Hepatocyte (in vitro differentiated cells): ENCODE results near the gene RPTOR. TPM values are rescaled to one million over a fixed set of nuclear protein-coding genes. Genes with fewer than 3 reads are reported as not detected.

Source experiments
- DNase-seq: peaks from one replicate; pipeline ENCODE4 v3.0.0-alpha.2; 2016; ENCODE audit warnings: low spot score
- H2AFZ ChIP-seq: fragments of 200-600 bp; sonication (generic); 2 replicates; pipeline ENCODE4 v1.6.0; 2016; ENCODE audit warnings: antibody characterized with exemption, mild to moderate bottlenecking
- H3K27ac ChIP-seq: fragments of 200-600 bp; sonication (generic); 2 replicates; pipeline ENCODE4 v1.5.1; 2016; ENCODE audit warnings: mild to moderate bottlenecking
- H3K27me3 ChIP-seq: fragments of 200-600 bp; sonication (generic); 2 replicates; pipeline ENCODE4 v1.6.1; 2016
- H3K36me3 ChIP-seq: fragments of 200-600 bp; sonication (generic); replicated peaks from 2 replicates; pipeline ENCODE4 v1.5.1; 2016; ENCODE audit warnings: low read depth; ENCODE audit not compliant: insufficient read depth
- H3K4me1 ChIP-seq: fragments of 200-600 bp; sonication (generic); 2 replicates; pipeline ENCODE4 v1.5.1; 2016; ENCODE audit warnings: mild to moderate bottlenecking, moderate library complexity; ENCODE audit not compliant: insufficient read depth
- H3K4me2 ChIP-seq: fragments of 200-600 bp; sonication (generic); 2 replicates; pipeline ENCODE4 v1.6.0; 2016
- H3K4me3 ChIP-seq: fragments of 200-600 bp; sonication (generic); 2 replicates; pipeline ENCODE4 v1.5.1; 2016; ENCODE audit warnings: mild to moderate bottlenecking
- H3K79me2 ChIP-seq: fragments of 200-600 bp; sonication (generic); 2 replicates; pipeline ENCODE4 v1.6.0; 2017; ENCODE audit warnings: mild to moderate bottlenecking
- H3K9me2 ChIP-seq: fragments of 200-600 bp; sonication (generic); replicated peaks from 2 replicates; pipeline ENCODE4 v1.6.0; 2017; ENCODE audit warnings: mild to moderate bottlenecking; ENCODE audit not compliant: insufficient read depth
- H3K9me3 ChIP-seq: fragments of 200-600 bp; sonication (generic); 2 replicates; pipeline ENCODE4 v1.5.1; 2016; ENCODE audit warnings: low read depth, mild to moderate bottlenecking
- H4K20me1 ChIP-seq: fragments of 200-600 bp; sonication (generic); 2 replicates; pipeline ENCODE4 v1.6.0; 2016; ENCODE audit warnings: mild to moderate bottlenecking; ENCODE audit not compliant: insufficient read depth, poor library complexity, severe bottlenecking
- EZH2 ChIP-seq: fragments of 200-600 bp; sonication (generic); IDR thresholded peaks from 2 replicates; pipeline ENCODE4 v1.6.1; 2016; ENCODE audit warnings: antibody characterized with exemption, mild to moderate bottlenecking, borderline replicate concordance
- EZH2phosphoT487 ChIP-seq: fragments of 200-600 bp; sonication (generic); IDR thresholded peaks from one replicate; pipeline ENCODE4 v1.6.1; 2018; ENCODE audit warnings: antibody characterized with exemption, mild to moderate bottlenecking, low read depth, moderate library complexity; ENCODE audit not compliant: unreplicated experiment, severe bottlenecking
- WGBS: methylation state at CpG from one replicate; pipeline ENCODE4 v1.1.6; 2016; ENCODE audit warnings: low lambda C conversion rate; ENCODE audit errors: missing lambda C conversion rate; 5-methylcytosine and 5-hydroxymethylcytosine counted together
- polyA plus RNA-seq: library from polyadenylated mRNA; unstranded; fragments of >200 nt; fragmentation: Nextera tagmentation; extraction: Ambion mirVana; gene quantifications from 2 replicates; pipeline ENCODE4 v1.2.1, GENCODE V29; 2016
- total RNA-seq: library from RNA; depleted of rRNA; stranded (reverse); fragments of >200 nt; gene quantifications from 2 replicates; pipeline ENCODE4 v1.2.3, GENCODE V29; 2014
- TF ChIP-seq, protein P1 (sequence below): fragments of 200-600 bp; sonication (generic); IDR thresholded peaks from 2 replicates; pipeline ENCODE4 v1.5.1; 2016; ENCODE audit warnings: antibody characterized with exemption, mild to moderate bottlenecking; ENCODE audit not compliant: poor library complexity

RPTOR gene
- total and polyA plus RNA-seq, 2 experiments from 2014 or later = 14.1 to 20.6 TPM

DNA sequence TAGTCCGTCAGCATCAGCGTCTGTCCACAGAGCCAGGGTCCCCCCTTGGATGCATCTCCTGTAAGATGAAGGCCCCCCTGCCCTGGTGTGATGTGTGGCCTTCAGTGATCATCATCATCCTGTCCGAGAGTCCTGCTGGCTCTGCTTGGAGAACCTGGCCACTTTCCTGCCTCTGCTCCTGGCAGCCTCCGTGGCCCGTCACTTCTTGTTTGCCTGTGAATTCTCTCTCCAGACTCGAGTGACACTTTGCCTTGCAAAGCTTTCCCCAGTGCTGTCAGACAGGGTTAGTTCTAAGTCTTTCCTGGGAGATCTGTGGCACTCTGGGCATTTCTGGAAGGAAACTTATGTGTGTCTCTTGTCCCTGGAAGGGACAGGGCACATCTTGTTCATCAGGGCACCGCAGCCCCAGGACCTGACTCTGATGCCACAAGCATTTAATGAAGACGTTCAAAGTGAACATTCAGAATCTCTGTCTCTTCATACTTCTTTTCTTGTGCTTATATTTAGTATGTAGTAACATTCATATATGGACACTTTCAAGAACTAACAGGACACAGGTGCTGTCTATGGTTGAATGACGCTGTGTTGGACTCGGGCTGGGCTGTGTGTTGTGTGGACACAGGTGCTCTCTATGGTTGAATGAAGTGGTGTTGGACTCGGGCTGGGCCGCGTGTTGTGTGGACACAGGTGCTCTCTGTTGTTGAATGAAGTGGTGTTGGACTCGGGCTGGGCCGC, 68.5 kb downstream of the RPTOR start:
- Histone ChIP-seq H3K27me3 (no peaks in the 10 kb centered on the region), H3K79me2 (peaks cover 75% of the 10 kb centered on the region), H3K9me2 (no peaks in the 10 kb centered on the region), H3K4me2 (no peak overlapping the region), H3K27ac (no peak overlapping the region), H4K20me1 (peaks cover 14% of the 10 kb centered on the region), H2AFZ (no peak overlapping the region), H3K4me3 (no peak overlapping the region), H3K36me3 (no peaks in the 10 kb centered on the region), H3K9me3 (no peaks in the 10 kb centered on the region), H3K4me1 (no peaks in the 10 kb centered on the region)
- DNase-seq = no peak
- 94% methylated on average over 15 of the region's 15 CpGs for WGBS
- TF ChIP-seq EZH2phosphoT487 (no peak), EZH2 (no peak)
- TF ChIP-seq, protein P1, sequence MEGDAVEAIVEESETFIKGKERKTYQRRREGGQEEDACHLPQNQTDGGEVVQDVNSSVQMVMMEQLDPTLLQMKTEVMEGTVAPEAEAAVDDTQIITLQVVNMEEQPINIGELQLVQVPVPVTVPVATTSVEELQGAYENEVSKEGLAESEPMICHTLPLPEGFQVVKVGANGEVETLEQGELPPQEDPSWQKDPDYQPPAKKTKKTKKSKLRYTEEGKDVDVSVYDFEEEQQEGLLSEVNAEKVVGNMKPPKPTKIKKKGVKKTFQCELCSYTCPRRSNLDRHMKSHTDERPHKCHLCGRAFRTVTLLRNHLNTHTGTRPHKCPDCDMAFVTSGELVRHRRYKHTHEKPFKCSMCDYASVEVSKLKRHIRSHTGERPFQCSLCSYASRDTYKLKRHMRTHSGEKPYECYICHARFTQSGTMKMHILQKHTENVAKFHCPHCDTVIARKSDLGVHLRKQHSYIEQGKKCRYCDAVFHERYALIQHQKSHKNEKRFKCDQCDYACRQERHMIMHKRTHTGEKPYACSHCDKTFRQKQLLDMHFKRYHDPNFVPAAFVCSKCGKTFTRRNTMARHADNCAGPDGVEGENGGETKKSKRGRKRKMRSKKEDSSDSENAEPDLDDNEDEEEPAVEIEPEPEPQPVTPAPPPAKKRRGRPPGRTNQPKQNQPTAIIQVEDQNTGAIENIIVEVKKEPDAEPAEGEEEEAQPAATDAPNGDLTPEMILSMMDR = no peak

DNA sequence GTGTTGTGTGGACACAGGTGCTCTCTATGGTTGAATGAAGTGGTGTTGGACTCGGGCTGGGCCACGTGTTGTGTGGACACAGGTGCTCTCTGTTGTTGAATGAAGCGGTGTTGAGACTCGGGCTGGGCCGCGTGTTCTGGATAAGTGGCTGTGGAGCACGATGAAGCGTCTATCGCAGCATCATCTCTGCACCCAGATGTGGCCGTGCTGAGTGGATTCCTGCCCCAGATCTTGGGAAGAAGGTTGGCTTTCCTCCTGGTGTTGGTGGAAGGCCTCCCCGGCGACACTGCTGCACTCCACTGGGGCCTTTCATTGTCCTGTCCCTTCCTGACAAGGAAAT, 69.1 kb downstream of the RPTOR start:
- Histone ChIP-seq H3K4me3 (no peak overlapping the region), H3K36me3 (no peaks in the 10 kb centered on the region), H3K9me3 (no peaks in the 10 kb centered on the region), H3K79me2 (peaks cover 75% of the 10 kb centered on the region), H3K4me1 (no peaks in the 10 kb centered on the region), H3K27me3 (no peaks in the 10 kb centered on the region), H3K9me2 (no peaks in the 10 kb centered on the region), H2AFZ (no peak overlapping the region), H3K27ac (no peak overlapping the region), H3K4me2 (no peak overlapping the region), H4K20me1 (peaks cover 14% of the 10 kb centered on the region)
- WGBS = 98% methylated on average over 12 of the region's 12 CpGs
- DNase-seq = no peak
- TF ChIP-seq EZH2 (no peak), EZH2phosphoT487 (no peak)

GRCh38 chr17:80614332-80615047, 69.9 kb downstream of the RPTOR start:
- no peak for DNase-seq
- Histone ChIP-seq H3K4me3 (no peak overlapping the region), H3K36me3 (no peaks in the 10 kb centered on the region), H3K27me3 (no peaks in the 10 kb centered on the region), H3K9me2 (no peaks in the 10 kb centered on the region), H2AFZ (no peak overlapping the region), H4K20me1 (peaks cover 14% of the 10 kb centered on the region), H3K79me2 (peaks cover 74% of the 10 kb centered on the region), H3K9me3 (no peaks in the 10 kb centered on the region), H3K4me2 (no peak overlapping the region), H3K27ac (no peak overlapping the region), H3K4me1 (no peaks in the 10 kb centered on the region)
- TF ChIP-seq EZH2phosphoT487 (no peak), EZH2 (no peak)
- TF ChIP-seq, protein P1 = no peak
- WGBS = 83% methylated on average over 12 of the region's 12 CpGs

DNA sequence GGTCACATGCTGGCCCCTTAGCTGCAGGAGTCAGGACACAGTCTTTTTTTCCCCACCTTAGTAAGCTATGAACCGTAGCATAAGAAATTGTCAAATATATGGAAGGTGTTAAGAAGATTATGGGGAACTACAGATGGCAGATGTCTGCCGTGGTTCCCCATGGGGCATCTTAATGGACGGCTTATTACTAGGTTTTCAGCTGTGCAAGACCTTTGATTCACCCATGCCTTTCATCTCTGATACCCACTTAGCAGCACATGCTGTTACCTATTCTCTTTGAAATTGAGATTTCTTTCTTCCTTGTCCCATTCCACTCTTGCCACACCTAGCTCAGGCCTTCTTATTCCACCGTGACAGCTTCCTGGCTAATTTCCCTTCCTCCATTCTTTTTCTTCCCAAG, 70.7 kb downstream of the RPTOR start:
- Histone ChIP-seq H3K9me2 (no peaks in the 10 kb centered on the region), H3K4me1 (no peaks in the 10 kb centered on the region), H3K4me2 (no peak overlapping the region), H2AFZ (no peak overlapping the region), H4K20me1 (peaks cover 14% of the 10 kb centered on the region), H3K27me3 (no peaks in the 10 kb centered on the region), H3K36me3 (no peaks in the 10 kb centered on the region), H3K79me2 (peaks cover 65% of the 10 kb centered on the region), H3K4me3 (no peak overlapping the region), H3K9me3 (no peaks in the 10 kb centered on the region), H3K27ac (no peak overlapping the region)
- no peak for TF ChIP-seq EZH2
- no peak for TF ChIP-seq EZH2phosphoT487
- TF ChIP-seq, protein P1 = no peak
- WGBS = 92% methylated on average over 4 of the region's 4 CpGs
- DNase-seq = no peak
